Muscle layer of colon (tissue), 2 donors: ENCODE measurements around the gene CHAD.
"Not testable (repeated sequence)": the region's sequence is repeated elsewhere in the genome, so short reads cannot be mapped to it uniquely, and the experiment has no call there.

ENCODE experiments used
- H3K27ac ChIP-seq: one replicate; pipeline ENCODE4 v1.7.0; 2013; ENCODE audit warnings: low read depth, mild to moderate bottlenecking, low read length, moderate library complexity
- H3K27me3 ChIP-seq, 2 donors: one replicate each; pipeline ENCODE4 v1.7.0; 2013; ENCODE audit warnings: low read length in 2 of 2, mild to moderate bottlenecking in 2 of 2; ENCODE audit not compliant: insufficient read depth in 2 of 2, control insufficient read depth in 1 of 2
- H3K36me3 ChIP-seq: one replicate; pipeline ENCODE4 v1.7.0; 2013; ENCODE audit warnings: mild to moderate bottlenecking, low read length; ENCODE audit not compliant: insufficient read depth
- H3K4me1 ChIP-seq: one replicate; pipeline ENCODE4 v1.7.0; 2013; ENCODE audit warnings: mild to moderate bottlenecking, low read length; ENCODE audit not compliant: insufficient read depth
- H3K4me3 ChIP-seq, 2 donors: one replicate each; pipeline ENCODE4 v1.7.0; 2013; ENCODE audit warnings: low read length in 2 of 2, low read depth in 1 of 2, mild to moderate bottlenecking in 1 of 2, moderate library complexity in 1 of 2
- H3K9ac ChIP-seq: one replicate; pipeline ENCODE4 v1.7.0; 2013; ENCODE audit warnings: low read length
- H3K9me3 ChIP-seq: one replicate; pipeline ENCODE4 v1.7.0; 2013; ENCODE audit warnings: mild to moderate bottlenecking, low read length
- donor health status: abdominal sarcoma.
- donor health status: Adenocarcinoma of cecum.

Gene CHAD

DNA sequence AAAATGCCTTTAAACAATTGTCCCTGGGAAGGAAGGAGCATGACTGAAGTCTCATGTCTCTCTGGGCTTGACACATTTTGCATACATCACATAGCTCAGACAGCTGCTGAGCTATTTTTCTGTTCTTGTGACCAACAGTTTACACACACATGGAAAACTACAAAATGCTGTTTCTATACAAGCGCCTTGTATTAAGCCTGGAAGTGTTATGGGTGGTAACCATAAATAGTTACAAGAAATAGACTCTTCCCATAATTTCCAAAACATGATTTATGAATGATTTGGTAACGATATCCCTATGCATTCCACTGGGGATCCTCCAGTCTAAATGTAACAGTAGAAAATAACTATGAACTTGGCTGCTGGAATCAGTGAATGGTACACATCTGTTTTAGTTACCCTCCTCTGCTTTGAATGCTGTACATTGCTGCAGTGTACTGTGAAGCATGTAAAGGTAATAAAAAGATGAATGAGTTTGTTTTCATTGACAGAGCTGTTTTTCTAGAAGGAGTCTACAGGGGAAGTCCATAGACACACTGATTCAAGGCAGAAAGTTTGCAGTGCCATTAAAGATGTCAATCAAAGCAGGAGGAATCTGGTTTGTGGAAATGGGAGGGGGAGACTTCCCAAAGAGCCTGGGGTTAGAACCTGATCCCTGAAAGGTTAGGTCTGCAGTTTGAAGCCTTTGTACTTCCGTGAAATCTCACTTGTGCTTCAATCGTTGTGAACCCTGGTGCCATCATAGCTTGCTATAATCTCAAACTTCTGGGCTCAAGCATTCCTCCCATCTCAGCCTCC lies 37.7 kb downstream of the CHAD start:
- H3K9me3 ChIP-seq, result no peaks in the 10 kb centered on the region
- no peak overlapping the region for H3K27ac ChIP-seq
- H3K4me1 ChIP-seq, result peaks cover 14% of the 10 kb centered on the region
- H3K9ac ChIP-seq, result no peak overlapping the region
- no peaks in the 10 kb centered on the region for H3K27me3 ChIP-seq
- H3K4me3 ChIP-seq, result no peak overlapping the region
- no peaks in the 10 kb centered on the region for H3K36me3 ChIP-seq

DNA sequence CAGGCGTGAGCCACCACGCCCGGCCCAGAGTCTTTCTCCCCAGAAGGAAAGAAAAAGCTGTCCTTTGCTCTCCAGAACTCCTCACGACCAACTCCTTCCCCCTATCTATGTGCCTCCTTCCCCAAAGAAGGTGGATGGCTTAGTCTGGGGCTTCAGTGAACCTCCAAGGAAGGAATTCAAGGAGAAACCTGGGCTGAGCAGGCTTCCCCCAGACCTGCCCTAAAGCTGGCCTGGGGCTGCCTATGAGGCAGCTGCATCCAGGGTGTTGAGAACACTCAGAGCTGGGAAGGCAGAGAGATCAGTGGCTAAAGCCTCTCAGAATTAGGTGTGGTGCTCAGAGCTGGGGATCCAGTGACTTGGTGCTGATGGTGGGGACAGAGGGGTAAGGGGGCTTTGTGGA lies 38.9 kb downstream of the CHAD start:
- H3K9me3 ChIP-seq, result no peaks in the 10 kb centered on the region
- H3K4me1 ChIP-seq, result peaks cover 23% of the 10 kb centered on the region
- no peaks in the 10 kb centered on the region for H3K27me3 ChIP-seq
- H3K4me3 ChIP-seq, result no peak overlapping the region
- no peaks in the 10 kb centered on the region for H3K36me3 ChIP-seq
- H3K9ac ChIP-seq, result no peak overlapping the region
- H3K27ac ChIP-seq, result no peak overlapping the region

DNA sequence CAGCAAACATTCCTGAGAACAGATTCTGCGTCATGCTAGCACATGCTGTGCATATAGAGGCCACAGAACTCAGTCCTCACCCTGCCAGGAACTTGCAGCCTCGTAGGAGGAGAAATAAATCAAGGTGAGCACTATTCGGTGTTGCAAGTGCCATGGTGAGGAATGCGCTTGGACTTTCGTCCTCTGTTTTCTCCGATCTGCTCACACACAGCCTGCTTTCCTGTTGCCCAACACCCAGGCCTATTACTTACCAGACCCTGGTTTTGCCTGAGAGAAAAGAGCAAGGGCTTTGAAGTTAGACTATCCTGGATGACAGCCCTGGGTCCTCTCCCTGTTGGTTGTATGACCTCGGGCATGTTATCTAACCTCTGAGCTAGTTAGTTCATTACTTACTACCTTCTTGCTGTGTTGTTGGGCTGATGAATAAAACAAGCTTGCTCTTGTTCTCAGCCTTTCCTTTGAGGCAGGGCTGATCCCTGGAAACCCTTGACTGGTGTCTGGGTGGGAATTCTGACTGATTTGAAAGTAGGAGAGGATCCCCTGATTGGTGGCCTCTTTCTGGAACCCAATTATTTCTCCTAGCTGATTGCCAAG lies 39.8 kb downstream of the CHAD start:
- H3K27ac ChIP-seq, result no peak overlapping the region
- H3K4me1 ChIP-seq, result peaks cover 23% of the 10 kb centered on the region
- no peak overlapping the region for H3K9ac ChIP-seq
- H3K27me3 ChIP-seq, result no peaks in the 10 kb centered on the region
- no peaks in the 10 kb centered on the region for H3K9me3 ChIP-seq
- H3K4me3 ChIP-seq, result no peak overlapping the region
- no peaks in the 10 kb centered on the region for H3K36me3 ChIP-seq

DNA sequence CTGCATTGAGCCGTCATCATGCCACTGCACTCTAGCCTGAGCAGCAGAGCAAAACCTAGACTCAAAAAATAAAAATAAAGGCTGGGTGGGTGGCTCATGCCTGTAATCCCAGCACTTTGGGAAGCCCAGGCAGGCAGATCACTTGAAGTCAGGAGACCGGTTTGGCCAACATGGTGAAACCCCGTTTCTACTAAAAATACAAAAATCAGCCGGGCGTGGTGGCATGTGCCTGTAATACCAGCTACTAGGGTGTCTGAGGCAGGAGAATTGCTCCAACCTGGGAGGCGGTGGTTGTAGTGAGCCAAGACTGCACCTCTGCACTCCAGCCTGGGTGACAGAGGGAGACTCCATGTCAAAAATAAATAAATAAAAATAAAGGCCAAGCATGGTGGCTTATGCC lies 40.6 kb downstream of the CHAD start:
- H3K4me3 ChIP-seq, H3K27ac ChIP-seq, H3K9me3 ChIP-seq, H3K27me3 ChIP-seq, H3K9ac ChIP-seq, H3K36me3 ChIP-seq: not testable (repeated sequence)
- H3K4me1 ChIP-seq, result peaks cover 26% of the 10 kb centered on the region

DNA sequence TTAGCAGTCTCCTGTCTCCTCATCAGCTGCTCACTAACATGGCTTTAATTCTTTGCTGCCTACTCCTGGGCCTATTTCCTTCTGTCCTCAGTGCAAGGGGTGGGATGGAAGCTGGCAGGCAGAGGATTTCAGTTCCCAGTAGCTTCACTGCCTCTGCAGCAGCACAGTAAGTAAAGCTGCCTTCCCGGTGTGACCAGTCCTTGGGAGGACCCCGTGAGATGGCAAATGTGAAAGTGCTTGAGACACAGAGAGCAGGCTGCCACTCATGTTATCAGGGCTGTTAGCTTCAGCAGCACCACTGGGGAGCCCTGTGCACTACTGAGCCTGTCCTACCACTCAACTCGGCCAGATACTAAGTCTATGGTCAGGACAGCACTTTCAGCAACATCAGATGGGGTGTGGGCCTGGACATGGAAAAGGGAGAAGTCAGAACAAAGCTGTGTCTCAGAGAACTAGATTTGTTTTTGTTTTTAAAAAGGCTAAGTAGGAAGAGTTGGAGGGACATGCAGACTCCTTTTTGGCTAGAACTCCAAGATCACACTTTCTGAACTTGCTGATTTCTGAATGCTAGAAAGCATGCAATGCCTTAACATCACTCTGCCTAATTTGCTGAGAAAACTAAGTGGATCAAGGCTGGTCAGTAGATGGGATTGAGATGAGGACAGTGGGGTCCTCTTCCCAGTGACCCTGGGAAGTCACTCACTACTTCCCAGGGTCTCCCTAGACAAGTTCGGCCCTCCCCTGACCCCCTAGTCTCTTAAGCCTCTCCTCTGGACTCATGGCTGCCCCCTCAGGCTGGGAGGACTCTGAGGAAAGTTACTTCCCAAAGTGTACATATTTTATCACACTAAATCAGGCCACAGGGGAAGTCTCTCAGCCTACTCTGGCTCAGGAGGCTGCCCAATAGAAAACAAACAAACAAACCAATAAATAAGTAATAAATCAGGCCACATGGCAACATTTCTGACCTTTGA lies 41.6 kb downstream of the CHAD start:
- Histone ChIP-seq H3K27me3 (no peaks in the 10 kb centered on the region), H3K9me3 (no peaks in the 10 kb centered on the region), H3K9ac (no peak overlapping the region), H3K36me3 (no peaks in the 10 kb centered on the region), H3K4me1 (peaks cover 26% of the 10 kb centered on the region), H3K4me3 (peak overlapping the region; percentile 57 to 64), H3K27ac (peak overlapping the region; percentile 73)

DNA sequence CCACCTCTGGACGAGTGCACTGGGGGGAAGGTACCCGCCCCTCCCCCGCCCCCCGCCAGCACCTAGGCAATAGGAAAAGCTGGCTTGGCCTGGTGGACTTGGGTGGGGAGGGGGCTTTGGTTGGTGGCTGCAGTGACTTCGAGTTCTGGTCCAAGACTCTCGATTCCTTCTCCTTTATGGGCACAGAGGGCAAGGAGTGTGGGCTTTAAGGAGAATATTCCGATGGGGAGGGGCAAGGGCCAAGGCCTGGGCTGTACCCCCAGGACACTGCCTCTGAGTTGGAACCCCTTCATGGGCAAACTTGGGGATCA lies 42.3 kb downstream of the CHAD start:
- peak overlapping the region; percentile 57 to 64 for H3K4me3 ChIP-seq
- no peaks in the 10 kb centered on the region for H3K36me3 ChIP-seq
- no peaks in the 10 kb centered on the region for H3K27me3 ChIP-seq
- H3K9me3 ChIP-seq, result no peaks in the 10 kb centered on the region
- H3K27ac ChIP-seq, result peak overlapping the region; percentile 73
- peaks cover 26% of the 10 kb centered on the region for H3K4me1 ChIP-seq
- H3K9ac ChIP-seq, result no peak overlapping the region

DNA sequence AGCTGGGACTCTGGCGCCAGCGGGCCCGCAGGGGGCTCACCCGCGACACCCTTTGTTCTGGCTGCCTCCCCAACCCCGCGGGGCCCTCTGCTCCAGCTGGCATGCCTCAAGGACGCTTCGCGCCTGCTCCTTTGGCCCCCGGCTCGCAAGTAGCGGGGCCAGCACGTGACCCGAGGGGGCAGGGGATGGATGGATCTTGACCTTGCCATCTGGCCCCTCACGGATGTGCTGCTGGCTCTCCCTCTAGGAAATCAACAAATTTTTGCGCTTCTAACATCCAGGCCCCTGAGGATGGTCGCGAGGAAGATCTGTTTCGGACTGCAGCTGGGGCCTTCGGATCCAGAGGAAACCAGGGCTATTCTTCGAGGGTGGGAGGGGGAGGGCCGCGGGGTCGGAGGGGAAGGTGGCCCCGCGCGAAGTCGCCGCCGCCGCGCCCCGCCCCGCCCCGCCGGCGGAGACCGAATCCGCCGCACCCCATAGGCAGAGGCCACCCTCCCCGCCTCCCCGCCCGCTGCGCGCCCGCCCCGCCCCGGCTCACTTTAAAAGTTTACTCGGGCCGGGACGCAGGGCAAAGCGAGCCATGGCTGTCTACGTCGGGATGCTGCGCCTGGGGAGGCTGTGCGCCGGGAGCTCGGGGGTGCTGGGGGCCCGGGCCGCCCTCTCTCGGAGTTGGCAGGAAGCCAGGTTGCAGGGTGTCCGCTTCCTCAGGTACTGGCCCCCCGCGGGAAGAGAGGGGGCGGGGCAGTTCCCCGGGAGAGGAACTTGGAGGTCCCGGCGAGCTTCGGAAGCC lies 42.8 kb downstream of the CHAD start, which contains the start of gene ACSF2:
Gene ACSF2, plus strand, starts transcription at position 537 of the 790 bp plus-strand sequence. Its CDS starts 44 bp downstream, at position 581.
- H3K9me3 ChIP-seq, result no peaks in the 10 kb centered on the region
- H3K36me3 ChIP-seq, result no peaks in the 10 kb centered on the region
- peak within 1 kb of the TSS; percentile 57 to 64 for H3K4me3 ChIP-seq
- H3K4me1 ChIP-seq, result peaks cover 27% of the 10 kb centered on the region
- H3K9ac ChIP-seq, result no peak within 1 kb of the TSS
- no peaks in the 10 kb centered on the region for H3K27me3 ChIP-seq
- peak within 1 kb of the TSS; percentile 73 for H3K27ac ChIP-seq

DNA sequence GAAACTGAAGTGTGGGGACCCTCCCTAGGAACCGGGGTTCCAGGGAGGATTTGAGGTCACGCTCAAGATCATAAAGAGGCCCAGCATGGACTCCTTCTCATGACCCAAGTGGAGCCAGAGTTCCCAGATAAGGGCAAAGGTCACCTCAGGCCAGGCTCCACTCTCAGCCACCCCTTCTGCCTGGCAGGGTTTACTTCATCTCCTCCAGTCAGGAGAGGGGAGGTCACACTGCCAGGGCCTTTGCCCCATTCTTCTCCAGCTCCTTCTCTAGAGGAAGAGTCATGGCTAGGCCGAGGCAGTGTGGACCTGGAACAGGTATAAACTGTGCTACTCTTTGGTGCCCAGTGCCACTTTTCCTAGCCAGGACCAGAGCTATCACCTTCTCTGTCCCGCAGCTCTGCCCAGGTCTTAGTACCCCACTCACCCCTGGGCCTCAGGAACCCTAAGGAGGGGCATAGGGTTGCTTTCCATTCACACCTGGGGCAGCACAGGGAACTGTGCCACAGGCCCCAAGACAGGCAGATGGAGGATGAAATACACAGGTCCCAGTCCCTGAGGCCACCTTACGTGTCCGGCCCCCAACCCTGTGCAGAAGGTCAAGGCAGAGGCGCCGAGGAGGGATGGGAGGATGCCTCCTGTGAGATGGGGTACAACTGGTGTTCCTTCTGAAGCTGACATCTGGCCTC lies 43.5 kb downstream of the CHAD start:
- Histone ChIP-seq H3K4me1 (peaks cover 32% of the 10 kb centered on the region), H3K36me3 (no peaks in the 10 kb centered on the region), H3K27me3 (no peaks in the 10 kb centered on the region), H3K9ac (no peak overlapping the region), H3K27ac (no peak overlapping the region), H3K9me3 (no peaks in the 10 kb centered on the region), H3K4me3 (peak overlapping the region; percentile 57 to 64)

DNA sequence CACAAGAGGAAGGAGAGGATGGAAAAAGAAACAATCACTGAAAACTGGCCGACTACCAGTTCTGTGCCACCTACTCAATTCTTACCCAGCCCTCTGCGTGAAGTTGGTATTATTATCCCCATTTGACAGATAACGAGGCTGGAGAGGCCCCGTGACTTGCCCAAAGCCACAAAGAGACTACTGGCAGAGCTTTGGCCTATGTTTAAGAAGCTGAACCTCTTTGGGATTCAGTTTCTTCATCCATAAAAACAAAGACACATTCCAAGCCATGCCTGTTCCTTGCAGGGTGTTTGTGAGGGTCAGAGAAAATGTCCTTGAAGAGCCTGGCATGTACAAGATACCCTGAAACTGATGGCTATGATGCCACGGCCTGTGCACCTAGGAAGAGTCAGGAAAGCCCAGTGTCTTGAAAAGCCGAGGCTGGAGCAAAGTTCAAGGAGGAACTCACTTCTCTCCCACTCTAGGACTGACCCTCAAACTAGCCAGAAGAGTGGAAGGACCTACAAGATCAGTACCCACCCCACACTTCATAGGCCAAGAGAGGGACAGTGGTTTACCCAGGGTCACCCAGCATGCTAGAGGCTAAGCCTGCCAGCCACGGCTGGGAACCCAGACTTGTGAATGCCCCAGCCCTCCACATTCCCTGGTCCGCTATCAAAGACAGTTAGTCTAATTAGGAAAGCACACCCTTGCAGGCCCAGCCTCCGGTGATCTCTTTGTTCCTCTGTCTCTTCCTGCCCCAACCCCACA lies 44.3 kb downstream of the CHAD start:
- no peaks in the 10 kb centered on the region for H3K36me3 ChIP-seq
- no peak overlapping the region for H3K4me3 ChIP-seq
- H3K9ac ChIP-seq, result no peak overlapping the region
- no peaks in the 10 kb centered on the region for H3K9me3 ChIP-seq
- H3K27me3 ChIP-seq, result no peaks in the 10 kb centered on the region
- peaks cover 32% of the 10 kb centered on the region for H3K4me1 ChIP-seq
- no peak overlapping the region for H3K27ac ChIP-seq

DNA sequence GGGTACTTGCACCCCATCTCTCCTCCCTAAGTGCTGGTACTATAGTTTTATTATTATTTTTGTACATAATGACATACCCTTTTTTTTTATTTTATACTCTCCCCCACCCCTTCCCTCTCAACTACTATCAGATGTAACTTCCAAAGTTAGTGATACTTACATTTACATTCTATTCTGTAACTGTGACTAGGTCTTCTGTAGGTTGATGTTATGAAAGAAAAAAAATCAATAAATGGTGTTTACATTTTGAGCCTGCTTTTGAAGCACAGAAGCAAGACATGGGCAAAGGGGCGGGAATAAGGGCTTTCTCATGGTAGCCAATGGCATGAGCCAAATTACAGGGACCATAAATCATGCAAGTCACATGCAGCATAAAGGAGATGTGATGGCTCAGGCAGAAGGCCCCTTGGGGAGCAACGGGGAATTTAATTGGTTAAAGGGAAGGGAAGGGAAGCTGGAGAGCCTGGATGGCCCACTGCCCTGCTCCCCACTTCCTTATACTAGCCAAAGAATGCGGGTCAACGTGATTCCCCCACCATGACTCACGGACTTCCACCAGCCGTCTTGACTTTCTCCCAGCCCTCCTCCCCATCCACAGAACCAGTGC lies 45.0 kb downstream of the CHAD start:
- Histone ChIP-seq H3K4me1 (peaks cover 32% of the 10 kb centered on the region), H3K27ac (no peak overlapping the region), H3K9me3 (no peaks in the 10 kb centered on the region), H3K4me3 (no peak overlapping the region), H3K27me3 (no peaks in the 10 kb centered on the region), H3K36me3 (no peaks in the 10 kb centered on the region), H3K9ac (no peak overlapping the region)
